K562 (cell line): ENCODE results near the gene POLD4. TPM values are rescaled to one million over a fixed set of nuclear protein-coding genes. Genes with fewer than 3 reads are reported as not detected.
A peak's percentile ranks its signal among the peaks of the same experiment; 100 is the strongest.

Experiments
- ARID1B ChIP-seq: fragments of 450-650 bp; IDR thresholded peaks from 2 replicates; pipeline ENCODE4 v1.6.1; 2016; ENCODE audit warnings: antibody characterized with exemption, mild to moderate bottlenecking, inconsistent platforms
- BRCA1 ChIP-seq, 2 experiments: fragments of 450-650 bp in 1 of 2; sonication (generic) in 1 of 2; formaldehyde crosslinking in 1 of 2; IDR thresholded peaks; 2 replicates each; pipeline versions ENCODE4 v1.5.0 to v1.6.1; 2017 to 2020; ENCODE audit warnings: mild to moderate bottlenecking in 1 of 2, missing genetic modification reagents in 1 of 2
- MAFK ChIP-seq: IDR thresholded peaks from 2 replicates; pipeline ENCODE4 v1.6.1; 2011; ENCODE audit warnings: low read length, improper control_type of control experiment
- NCOR1 ChIP-seq: fragments of 450-650 bp; IDR thresholded peaks from 2 replicates; pipeline ENCODE4 v1.6.1; 2016; ENCODE audit warnings: mild to moderate bottlenecking, moderate library complexity
- RBM22 ChIP-seq: fragments of 200-400 bp; formaldehyde crosslinking; IDR thresholded peaks from 2 replicates; pipeline ENCODE4 v1.6.1; 2018; ENCODE audit warnings: low read length, low read depth; ENCODE audit not compliant: poor library complexity, severe bottlenecking
- SFPQ ChIP-seq: fragments of 200-400 bp; formaldehyde crosslinking; IDR thresholded peaks from 2 replicates; pipeline ENCODE4 v1.6.1; 2017; ENCODE audit warnings: mild to moderate bottlenecking, low read depth, low read length, moderate library complexity
- SIN3A ChIP-seq, 2 experiments: fragments of 150-350 bp in 1 of 2; IDR thresholded peaks; 2 replicates each; pipeline ENCODE4 v1.6.1; 2011 to 2016; ENCODE audit warnings: borderline replicate concordance in 2 of 2, low read depth in 2 of 2, low read length in 2 of 2, mild to moderate bottlenecking in 2 of 2, moderate library complexity in 2 of 2; ENCODE audit not compliant: control insufficient read depth in 1 of 2
- SIN3B ChIP-seq: fragments of 450-650 bp; IDR thresholded peaks from 2 replicates; pipeline ENCODE4 v1.6.1; 2017; ENCODE audit warnings: low read depth, mild to moderate bottlenecking, moderate library complexity
- SMAD1 ChIP-seq: fragments of 150-350 bp; IDR thresholded peaks from 2 replicates; pipeline ENCODE4 v1.6.1; 2014; ENCODE audit warnings: low read length, low read depth; ENCODE audit not compliant: partially characterized antibody
- TBP ChIP-seq: optimal IDR thresholded peaks from 2 replicates; pipeline ENCODE3; 2011; ENCODE audit warnings: low read depth, low read length, improper control_type of control experiment
- TCF3 ChIP-seq: sonication (generic); formaldehyde crosslinking; IDR thresholded peaks from 2 replicates; pipeline ENCODE4 v1.4.0; 2020; ENCODE audit warnings: mild to moderate bottlenecking, missing genetic modification reagents
- ZFP36 ChIP-seq: fragments of 150-350 bp; IDR thresholded peaks from 2 replicates; pipeline ENCODE4 v1.6.1; 2018; ENCODE audit warnings: low read length, low read depth; ENCODE audit not compliant: partially characterized antibody
- ZHX1 ChIP-seq: fragments of 150-350 bp; conservative IDR thresholded peaks from 2 replicates; pipeline ENCODE4 v1.6.1; 2014; ENCODE audit warnings: low read length
- ZNF24 ChIP-seq: fragments of 450-650 bp; IDR thresholded peaks from 2 replicates; pipeline ENCODE4 v1.6.1; 2016
- polyA plus RNA-seq, 8 experiments: library from polyadenylated mRNA; depleted of rRNA in 4 of 8; stranded (reverse) in 5 of 8; unstranded in 3 of 8; fragments of >200 nt; fragmentation: Nextera tagmentation in 2 of 8; fragmentation: Illumina TruSeq in 1 of 8; extraction: Ambion mirVana in 2 of 8; extraction: Trizol in 1 of 8; gene quantifications; 2 replicates each; pipeline versions ENCODE4 v1.2.1 to v1.2.3, GENCODE V29; 2011 to 2014; ENCODE audit warnings: inconsistent platforms in 1 of 8, missing spikeins in 1 of 8
- total RNA-seq, 7 experiments: library from RNA; depleted of rRNA in 6 of 7; stranded (reverse); fragments of >200 nt in 6 of 7; fragmentation: Illumina TruSeq in 2 of 7; extraction: Trizol in 2 of 7; gene quantifications; 2 replicates each; pipeline versions ENCODE4 v1.2.1 to v1.2.3, GENCODE V29; 2011 to 2021; ENCODE audit warnings: low replicate concordance in 1 of 7
- TF ChIP-seq, protein P1 (sequence below): fragments of 200-800 bp; sonication (Bioruptor generic); IDR thresholded peaks from 2 replicates; pipeline ENCODE4 v1.6.1; 2017; ENCODE audit warnings: missing genetic modification characterization, missing compliant biosample characterization
- TF ChIP-seq, protein P2 (sequence below): fragments of 250-450 bp; sonication (Bioruptor Pico); IDR thresholded peaks from 2 replicates; pipeline ENCODE4 v1.4.0; 2020; ENCODE audit warnings: borderline replicate concordance
- TF ChIP-seq, protein P3 (sequence below): fragments of 250-450 bp; sonication (Bioruptor Pico); IDR thresholded peaks from 2 replicates; pipeline ENCODE4 v1.9.0; 2021; ENCODE audit warnings: mild to moderate bottlenecking
- TF ChIP-seq, protein P4 (sequence below): sonication (generic); formaldehyde crosslinking; IDR thresholded peaks from 2 replicates; pipeline ENCODE4 v1.8.0; 2022; ENCODE audit warnings: mild to moderate bottlenecking, missing genetic modification reagents

The POLD4 gene
- total and polyA plus RNA-seq, 9 of the 15 experiments (the other 6 are each of a cell fraction or from before 2014, with no cell fraction given) = 5.8 to 64.5 (median 18.3) TPM

DNA sequence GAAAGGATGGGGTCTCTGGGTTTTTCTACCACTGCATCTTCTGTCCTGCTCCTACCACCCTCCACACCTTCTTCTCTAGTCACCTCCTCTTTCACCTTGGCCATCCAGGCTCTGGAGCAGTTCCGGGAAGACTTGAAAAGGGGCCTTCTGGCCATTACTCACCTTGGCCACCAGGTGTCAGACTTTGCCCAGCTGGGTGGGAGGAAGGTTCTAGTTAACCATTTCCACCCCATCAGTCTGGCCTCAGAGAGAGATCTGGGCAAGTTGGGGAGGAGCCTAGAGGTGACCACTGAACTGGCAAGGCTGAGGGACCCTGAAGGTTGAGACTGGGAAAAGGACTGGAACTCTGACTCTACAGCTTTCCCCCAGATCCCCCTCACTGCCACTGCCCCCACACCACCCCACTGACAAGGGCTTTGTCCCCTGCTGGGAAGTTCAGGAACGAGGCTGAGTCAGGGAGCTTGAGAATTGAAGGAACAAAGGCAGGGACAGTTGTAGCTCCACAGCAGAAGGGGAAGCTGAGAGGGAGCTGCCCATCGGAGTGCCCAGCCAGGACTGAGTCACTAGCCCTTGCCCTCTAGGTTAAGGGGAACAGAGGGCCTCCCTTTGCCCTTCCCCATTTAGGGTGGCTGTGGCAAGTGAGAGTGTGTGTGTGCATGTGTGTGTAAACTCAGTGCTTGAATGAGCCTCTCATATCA, 3.7 kb upstream of the POLD4 start (continued):
- TF ChIP-seq, protein P1, sequence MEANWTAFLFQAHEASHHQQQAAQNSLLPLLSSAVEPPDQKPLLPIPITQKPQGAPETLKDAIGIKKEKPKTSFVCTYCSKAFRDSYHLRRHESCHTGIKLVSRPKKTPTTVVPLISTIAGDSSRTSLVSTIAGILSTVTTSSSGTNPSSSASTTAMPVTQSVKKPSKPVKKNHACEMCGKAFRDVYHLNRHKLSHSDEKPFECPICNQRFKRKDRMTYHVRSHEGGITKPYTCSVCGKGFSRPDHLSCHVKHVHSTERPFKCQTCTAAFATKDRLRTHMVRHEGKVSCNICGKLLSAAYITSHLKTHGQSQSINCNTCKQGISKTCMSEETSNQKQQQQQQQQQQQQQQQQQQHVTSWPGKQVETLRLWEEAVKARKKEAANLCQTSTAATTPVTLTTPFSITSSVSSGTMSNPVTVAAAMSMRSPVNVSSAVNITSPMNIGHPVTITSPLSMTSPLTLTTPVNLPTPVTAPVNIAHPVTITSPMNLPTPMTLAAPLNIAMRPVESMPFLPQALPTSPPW = peak; percentile 80
- TF ChIP-seq, protein P2, sequence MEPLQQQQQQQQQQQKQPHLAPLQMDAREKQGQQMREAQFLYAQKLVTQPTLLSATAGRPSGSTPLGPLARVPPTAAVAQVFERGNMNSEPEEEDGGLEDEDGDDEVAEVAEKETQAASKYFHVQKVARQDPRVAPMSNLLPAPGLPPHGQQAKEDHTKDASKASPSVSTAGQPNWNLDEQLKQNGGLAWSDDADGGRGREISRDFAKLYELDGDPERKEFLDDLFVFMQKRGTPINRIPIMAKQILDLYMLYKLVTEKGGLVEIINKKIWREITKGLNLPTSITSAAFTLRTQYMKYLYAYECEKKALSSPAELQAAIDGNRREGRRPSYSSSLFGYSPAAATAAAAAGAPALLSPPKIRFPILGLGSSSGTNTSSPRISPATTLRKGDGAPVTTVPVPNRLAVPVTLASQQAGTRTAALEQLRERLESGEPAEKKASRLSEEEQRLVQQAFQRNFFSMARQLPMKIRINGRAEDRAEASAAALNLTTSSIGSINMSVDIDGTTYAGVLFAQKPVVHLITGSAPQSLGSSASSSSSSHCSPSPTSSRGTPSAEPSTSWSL (CRISPR knock-in tag) = no peak
- TF ChIP-seq TBP (peak; percentile 31), ZHX1 (no peak), SMAD1 (no peak), SFPQ (no peak), TCF3 (peak; percentile 13; the same call in 1 of the 2 replicates), ZNF24 (no peak), ZFP36 (no peak), SIN3A (IDR thresholded peaks at IDR 0.05; ENCODE audit: borderline replicate concordance in 2 of 2, control insufficient read depth in 1 of 2, low read depth in 2 of 2, low read length in 2 of 2) (no peak), ARID1B (peak; percentile 42; the same call in 1 of the 2 replicates), RBM22 (no peak), BRCA1 (IDR thresholded peaks at IDR 0.05) (no peak), BRCA1 (CRISPR knock-in tag; IDR thresholded peaks at IDR 0.05) (no peak), MAFK (no peak), SIN3B (no peak), NCOR1 (no peak)
- TF ChIP-seq, protein P3, sequence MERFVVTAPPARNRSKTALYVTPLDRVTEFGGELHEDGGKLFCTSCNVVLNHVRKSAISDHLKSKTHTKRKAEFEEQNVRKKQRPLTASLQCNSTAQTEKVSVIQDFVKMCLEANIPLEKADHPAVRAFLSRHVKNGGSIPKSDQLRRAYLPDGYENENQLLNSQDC (CRISPR knock-in tag) = no peak
- TF ChIP-seq, protein P4, sequence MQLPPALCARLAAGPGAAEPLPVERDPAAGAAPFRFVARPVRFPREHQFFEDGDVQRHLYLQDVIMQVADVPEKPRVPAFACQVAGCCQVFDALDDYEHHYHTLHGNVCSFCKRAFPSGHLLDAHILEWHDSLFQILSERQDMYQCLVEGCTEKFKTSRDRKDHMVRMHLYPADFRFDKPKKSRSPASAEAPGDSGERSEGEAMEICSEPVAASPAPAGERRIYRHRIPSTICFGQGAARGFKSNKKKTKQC (CRISPR knock-in tag) = no peak
